Uterus (tissue), 2 donors: Measurements from ENCODE around the gene GJA4.

Experiments used
- CTCF ChIP-seq, 4 experiments: fragments of 200-600 bp in 2 of 4; fragments of 450-650 bp in 2 of 4; sonication (generic) in 2 of 4; IDR thresholded peaks; one replicate each; pipeline ENCODE4 v1.5.1; 2016 to 2019; ENCODE audit warnings: antibody characterized with exemption in 4 of 4, mild to moderate bottlenecking in 2 of 4, moderate library complexity in 1 of 4
- POLR2A ChIP-seq, 2 donors: fragments of 450-650 bp; IDR thresholded peaks; one replicate each; pipeline ENCODE4 v1.6.1; 2016; ENCODE audit warnings: antibody characterized with exemption in 2 of 2, mild to moderate bottlenecking in 1 of 2, moderate library complexity in 1 of 2

GRCh38 chr1:34770891-34771504 lies 21.8 kb upstream of the GJA4 start:
- TF ChIP-seq CTCF (IDR thresholded peaks at IDR 0.05): no peak
- no peak for TF ChIP-seq POLR2A (IDR thresholded peaks at IDR 0.05)
